GM13976 (cell line): Measurements from ENCODE around the gene FAM177A1.
"Not testable (repeated sequence)": the region's sequence is repeated elsewhere in the genome, so short reads cannot be mapped to it uniquely, and the experiment has no call there.

Source experiments
- DNase-seq: peaks from one replicate; pipeline ENCODE4 v3.0.0; 2012; ENCODE audit warnings: low spot score
- CTCF ChIP-seq: IDR thresholded peaks from 2 replicates; pipeline ENCODE4 v1.5.1; 2012; ENCODE audit warnings: borderline replicate concordance, mild to moderate bottlenecking; ENCODE audit not compliant: insufficient read depth; ENCODE audit errors: extremely low read depth, missing control alignments, control extremely low read depth
- in situ Hi-C: fragments of 300-500 bp; cut with MboI; formaldehyde crosslinking; loops from one replicate; pipeline ENCODE4 v1.12.0; 2022; ENCODE audit warnings: low sequenced_read_pairs, mixed read lengths, inconsistent platforms; ENCODE audit not compliant: unreplicated experiment

FAM177A1 gene

DNA sequence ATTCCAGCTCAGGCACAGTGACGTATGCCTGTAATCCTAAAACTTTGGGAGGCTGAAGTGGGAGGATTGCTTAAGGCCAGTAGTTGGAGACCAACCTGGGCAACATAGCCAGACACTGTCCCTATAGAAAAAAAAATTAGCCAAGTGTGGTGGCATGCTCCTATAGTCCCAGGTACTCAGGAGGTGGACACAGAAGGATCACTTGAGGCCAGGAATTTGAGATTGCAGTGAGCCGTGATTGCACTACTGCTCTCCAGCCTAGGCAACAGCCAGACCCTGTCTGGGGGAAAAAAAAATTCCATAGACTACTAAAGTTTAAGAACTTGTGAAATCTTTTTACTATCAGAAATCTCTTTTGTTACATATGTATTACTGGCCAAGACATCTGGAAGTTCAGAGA is 6.6 kb downstream of the FAM177A1 start:
- TF ChIP-seq CTCF, result no peak
- DNase-seq, result no peak
- in situ Hi-C loops, result no loop called here

- in situ Hi-C loops, DNase-seq: not testable (repeated sequence)
Measured at GRCh38 chr14:35061113-35061791, 15.2 kb downstream of the FAM177A1 start.

DNA sequence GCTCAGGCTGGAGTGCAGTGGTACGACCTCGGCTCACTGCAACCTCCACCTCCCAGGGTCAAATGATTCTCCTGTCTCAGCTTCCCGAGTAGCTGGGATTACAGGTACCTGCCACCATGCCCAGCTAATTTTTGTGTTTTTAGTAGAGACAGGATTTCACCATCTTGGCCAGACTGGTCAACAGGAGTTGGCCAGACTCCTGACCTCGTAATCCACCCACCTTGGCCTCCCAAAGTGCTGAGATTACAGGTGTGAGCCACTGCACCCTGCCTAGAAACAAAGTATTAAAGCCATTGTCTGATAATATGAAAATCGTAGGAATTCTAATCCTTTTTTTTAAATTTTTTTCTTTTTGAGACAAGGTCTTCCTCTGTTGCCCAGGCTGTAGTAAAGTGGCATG is 19.7 kb downstream of the FAM177A1 start:
- in situ Hi-C loops, result not testable (repeated sequence)

DNA sequence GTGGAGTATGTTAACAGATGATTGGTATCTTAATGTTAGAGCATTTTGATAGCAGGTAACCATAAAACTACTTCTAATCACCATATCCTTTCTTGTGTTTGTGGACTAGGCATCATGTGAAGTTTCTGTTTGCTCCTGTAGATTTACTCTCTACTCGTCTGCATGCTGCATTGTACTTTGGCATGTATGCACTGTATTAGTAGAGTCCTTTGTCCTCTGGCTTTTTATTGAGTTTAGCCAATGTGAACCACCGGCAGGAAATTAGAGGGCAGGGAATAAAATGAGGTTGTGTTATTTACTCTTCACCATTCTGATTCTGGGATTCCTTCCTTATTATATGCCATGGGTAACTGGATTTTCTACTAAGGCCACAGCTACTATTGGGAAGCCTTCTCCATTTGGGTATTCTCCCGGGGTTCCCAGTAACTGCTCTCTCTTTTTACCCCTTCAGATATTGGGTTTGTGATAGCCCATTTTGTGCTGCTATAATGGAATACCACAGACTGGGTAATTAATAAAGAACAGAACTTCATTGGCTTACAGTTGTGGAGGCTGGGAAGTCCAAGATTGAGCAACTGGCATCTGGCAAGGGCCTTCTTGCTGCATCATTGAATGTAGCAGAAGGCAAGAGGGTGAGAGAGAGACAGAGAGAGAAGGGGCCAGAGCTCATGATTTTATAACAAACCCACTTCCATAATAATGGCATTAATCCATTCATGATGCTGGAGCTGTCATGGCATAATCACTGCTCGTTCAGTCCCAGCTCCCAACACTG is 22.4 kb downstream of the FAM177A1 start:
- in situ Hi-C loops, result no loop called here
- no peak for TF ChIP-seq CTCF
- no peak for DNase-seq

More for the DNA sequence above, 19.7 kb downstream of the FAM177A1 start:
- not testable (repeated sequence) for DNase-seq

DNA sequence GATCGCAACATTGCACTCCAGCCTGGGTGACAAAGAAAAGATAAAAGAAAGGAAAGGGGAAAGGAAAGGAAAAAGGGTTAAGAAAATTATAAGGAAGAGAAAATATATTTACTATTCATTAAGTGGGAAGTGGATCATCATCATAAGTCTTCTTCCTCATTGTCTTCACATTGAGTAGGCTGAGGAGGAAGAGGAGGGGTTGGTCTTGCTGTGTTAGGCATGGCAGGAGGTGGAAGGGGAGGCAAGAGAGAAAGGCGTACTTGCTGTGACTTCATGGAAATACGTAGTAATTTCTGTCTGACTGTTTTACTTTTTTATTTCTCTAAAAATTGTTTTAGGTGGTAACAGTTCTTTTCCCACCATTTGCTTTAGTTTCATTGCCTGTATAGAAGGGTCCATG is 26.2 kb downstream of the FAM177A1 start:
- no peak for TF ChIP-seq CTCF
- DNase-seq, result no peak
- in situ Hi-C loops, result no loop called here

GRCh38 chr14:35073486-35073885 is 27.4 kb downstream of the FAM177A1 start:
- no peak for DNase-seq
- no peak for TF ChIP-seq CTCF
- in situ Hi-C loops, result no loop called here

DNA sequence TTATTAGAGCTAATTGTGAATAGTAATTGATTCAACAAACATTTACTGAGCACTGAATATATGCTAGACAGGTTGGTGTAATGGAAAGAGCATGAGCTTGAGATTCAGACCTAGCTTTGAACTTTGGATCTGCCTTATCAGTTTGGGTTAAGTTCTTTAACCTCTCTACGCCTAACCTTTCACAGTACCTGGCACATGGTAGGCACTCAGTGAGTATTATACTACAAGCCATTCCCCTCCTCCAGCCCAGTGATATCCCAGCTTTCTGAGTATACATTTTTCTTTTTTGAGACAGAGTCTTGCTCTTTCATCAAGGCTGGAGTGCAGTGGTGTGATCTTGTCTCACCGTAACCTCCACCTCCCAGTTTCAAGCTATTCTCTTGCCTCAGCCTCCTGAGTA is 32.0 kb downstream of the FAM177A1 start:
- TF ChIP-seq CTCF, result no peak
- in situ Hi-C loops, result no loop called here
- DNase-seq, result no peak
